Body of pancreas (tissue), 4 donors: ENCODE data around the gene SLC16A11. TPM values are rescaled to one million over a fixed set of nuclear protein-coding genes. Genes with fewer than 3 reads are reported as not detected.

Experiments used
- ATAC-seq: fragments of 150-250 bp; one replicate; pipeline ENCODE4 v1.9.1; 2016
- DNase-seq, 4 donors: peaks; one replicate each; pipeline ENCODE4 v3.0.0-alpha.2; 2019
- H3K27ac ChIP-seq, 4 donors: fragments of 200-600 bp; sonication (generic); 1 replicate in 3 of 4; 2 replicates in 1 of 4; pipeline versions ENCODE4 v1.5.1 to v1.6.1; 2016 to 2019; ENCODE audit warnings: mild to moderate bottlenecking in 1 of 4, mixed read lengths in 1 of 4, moderate library complexity in 1 of 4
- H3K27me3 ChIP-seq, 2 donors: fragments of 200-600 bp; sonication (generic); one replicate each; pipeline ENCODE4 v1.6.0; 2016; ENCODE audit warnings: mild to moderate bottlenecking in 1 of 2
- H3K36me3 ChIP-seq, 2 donors: fragments of 200-600 bp; sonication (generic); replicated peaks in 1 of 2; 2 replicates each; pipeline ENCODE4 v1.5.1; 2016; ENCODE audit warnings: low read depth in 2 of 2; ENCODE audit not compliant: insufficient read depth in 1 of 2
- H3K4me1 ChIP-seq: fragments of 200-600 bp; sonication (generic); one replicate; pipeline ENCODE4 v1.6.0; 2016
- H3K4me3 ChIP-seq, 2 donors: fragments of 200-600 bp; sonication (generic); 1 replicate in 1 of 2; 2 replicates in 1 of 2; pipeline ENCODE4 v1.5.1; 2016 to 2019
- H3K9me3 ChIP-seq, 3 donors: fragments of 200-600 bp; sonication (generic); 1 replicate in 2 of 3; 2 replicates in 1 of 3; pipeline ENCODE4 v1.5.1; 2016
- CTCF ChIP-seq, 7 experiments: fragments of 450-650 bp in 4 of 7; fragments of 200-600 bp in 3 of 7; sonication (generic) in 3 of 7; IDR thresholded peaks; one replicate each; pipeline ENCODE4 v1.5.1; 2016 to 2019; ENCODE audit warnings: antibody characterized with exemption in 7 of 7
- POLR2A ChIP-seq, 3 donors: fragments of 450-650 bp; IDR thresholded peaks; one replicate each; pipeline ENCODE4 v1.6.1; 2016; ENCODE audit warnings: antibody characterized with exemption in 3 of 3, mild to moderate bottlenecking in 2 of 3
- WGBS, 2 donors: methylation state at CpG; one replicate each; pipeline ENCODE4 v1.1.5; 2017; 5-methylcytosine and 5-hydroxymethylcytosine counted together
- intact Hi-C: fragments of 100-400 bp; cut with DNase I; formaldehyde crosslinking; loops from one replicate; pipeline ENCODE4 v1.15.1; 2023
- total RNA-seq, 2 donors: library from RNA; depleted of rRNA; stranded (reverse); fragments of >200 nt; gene quantifications; one replicate each; pipeline ENCODE4 v1.1.0, GENCODE V29; 2016

The SLC16A11 gene
- total RNA-seq, 2 donors from 2014 or later: 4.2 to 10.9 TPM

- Histone ChIP-seq H3K4me1 (peaks cover 17% of the 10 kb centered on the region), H3K9me3 (no peaks in the 10 kb centered on the region), H3K4me3 (no peak overlapping the region), H3K27me3 (no peaks in the 10 kb centered on the region), H3K27ac (no peak overlapping the region), H3K36me3 (no peaks in the 10 kb centered on the region)
- no peak for TF ChIP-seq CTCF (IDR thresholded peaks at IDR 0.05)
- TF ChIP-seq POLR2A (IDR thresholded peaks at IDR 0.05): no peak
- WGBS, 2 donors: 65 to 79% methylated on average over 5 to 12 of the region's 13 CpGs
- intact Hi-C loops: loop anchor here (10.0 kb wide), 1 partner anchor 183 kb away; no protein-coding TSS in a partner anchor
- DNase-seq (no peak), ATAC-seq (no peak)
Observed at GRCh38 chr17:7027335-7027734, 16.6 kb downstream of the SLC16A11 start.

GRCh38 chr17:7026471-7027115 is 17.3 kb downstream of the SLC16A11 start:
- no peak for DNase-seq
- H3K4me3 ChIP-seq: no peak overlapping the region
- peaks cover 24% of the 10 kb centered on the region for H3K4me1 ChIP-seq
- intact Hi-C loops: loop anchor here (10.0 kb wide), 1 partner anchor 182 kb away; no protein-coding TSS in a partner anchor
- no peak for ATAC-seq
- TF ChIP-seq CTCF (IDR thresholded peaks at IDR 0.05) (no peak), POLR2A (IDR thresholded peaks at IDR 0.05) (no peak)
- H3K36me3 ChIP-seq: no peaks in the 10 kb centered on the region
- WGBS, 2 donors: 75 to 77% methylated on average over 17 to 29 of the region's 29 CpGs
- H3K27me3 ChIP-seq: no peaks in the 10 kb centered on the region
- H3K9me3 ChIP-seq: no peaks in the 10 kb centered on the region
- H3K27ac ChIP-seq: no peak overlapping the region

- no peaks in the 10 kb centered on the region for H3K27me3 ChIP-seq
- intact Hi-C loops: loop anchor here (10.0 kb wide), 1 partner anchor 180 kb away; no protein-coding TSS in a partner anchor
- ATAC-seq (no peak), DNase-seq (no peak)
- H3K4me1 ChIP-seq: peaks cover 28% of the 10 kb centered on the region
- H3K36me3 ChIP-seq: no peaks in the 10 kb centered on the region
- TF ChIP-seq CTCF (IDR thresholded peaks at IDR 0.05) (no peak), POLR2A (IDR thresholded peaks at IDR 0.05) (no peak)
- H3K27ac ChIP-seq: no peak overlapping the region
- H3K4me3 ChIP-seq: no peak overlapping the region
- WGBS, 2 donors: 50 to 64% methylated on average over 1 of the region's 1 CpG
- H3K9me3 ChIP-seq: no peaks in the 10 kb centered on the region
Observed at GRCh38 chr17:7025245-7025644, 18.6 kb downstream of the SLC16A11 start.

GRCh38 chr17:7024402-7024785 is 19.5 kb downstream of the SLC16A11 start:
- H3K27ac ChIP-seq: no peak overlapping the region
- ATAC-seq: no peak
- H3K4me3 ChIP-seq: no peak overlapping the region
- 65 to 71% methylated on average over 4 to 8 of the region's 8 CpGs for WGBS, 2 donors
- no peak for DNase-seq
- TF ChIP-seq CTCF (IDR thresholded peaks at IDR 0.05) (no peak), POLR2A (IDR thresholded peaks at IDR 0.05) (no peak)
- H3K36me3 ChIP-seq: no peaks in the 10 kb centered on the region
- intact Hi-C loops: loop anchor here (10.0 kb wide), 1 partner anchor 180 kb away; no protein-coding TSS in a partner anchor
- H3K27me3 ChIP-seq: no peaks in the 10 kb centered on the region
- peaks cover 31% of the 10 kb centered on the region for H3K4me1 ChIP-seq
- no peaks in the 10 kb centered on the region for H3K9me3 ChIP-seq
